Uterus (tissue), 2 donors: ENCODE measurements around the gene PLEKHH3.

Source experiments
- POLR2A ChIP-seq, 2 donors: fragments of 450-650 bp; IDR thresholded peaks; one replicate each; pipeline ENCODE4 v1.6.1; 2016; ENCODE audit warnings: antibody characterized with exemption in 2 of 2, mild to moderate bottlenecking in 1 of 2, moderate library complexity in 1 of 2
- TF ChIP-seq, protein P1 (sequence below), 4 experiments: fragments of 200-600 bp in 2 of 4; fragments of 450-650 bp in 2 of 4; sonication (generic) in 2 of 4; IDR thresholded peaks; one replicate each; pipeline ENCODE4 v1.5.1; 2016 to 2019; ENCODE audit warnings: antibody characterized with exemption in 4 of 4, mild to moderate bottlenecking in 2 of 4, moderate library complexity in 1 of 4

GRCh38 chr17:42678951-42679491, 2.2 kb upstream of the PLEKHH3 start:
- TF ChIP-seq, protein P1, sequence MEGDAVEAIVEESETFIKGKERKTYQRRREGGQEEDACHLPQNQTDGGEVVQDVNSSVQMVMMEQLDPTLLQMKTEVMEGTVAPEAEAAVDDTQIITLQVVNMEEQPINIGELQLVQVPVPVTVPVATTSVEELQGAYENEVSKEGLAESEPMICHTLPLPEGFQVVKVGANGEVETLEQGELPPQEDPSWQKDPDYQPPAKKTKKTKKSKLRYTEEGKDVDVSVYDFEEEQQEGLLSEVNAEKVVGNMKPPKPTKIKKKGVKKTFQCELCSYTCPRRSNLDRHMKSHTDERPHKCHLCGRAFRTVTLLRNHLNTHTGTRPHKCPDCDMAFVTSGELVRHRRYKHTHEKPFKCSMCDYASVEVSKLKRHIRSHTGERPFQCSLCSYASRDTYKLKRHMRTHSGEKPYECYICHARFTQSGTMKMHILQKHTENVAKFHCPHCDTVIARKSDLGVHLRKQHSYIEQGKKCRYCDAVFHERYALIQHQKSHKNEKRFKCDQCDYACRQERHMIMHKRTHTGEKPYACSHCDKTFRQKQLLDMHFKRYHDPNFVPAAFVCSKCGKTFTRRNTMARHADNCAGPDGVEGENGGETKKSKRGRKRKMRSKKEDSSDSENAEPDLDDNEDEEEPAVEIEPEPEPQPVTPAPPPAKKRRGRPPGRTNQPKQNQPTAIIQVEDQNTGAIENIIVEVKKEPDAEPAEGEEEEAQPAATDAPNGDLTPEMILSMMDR (IDR thresholded peaks at IDR 0.05): no peak
- no peak for TF ChIP-seq POLR2A (IDR thresholded peaks at IDR 0.05)
